Measurements from ENCODE around the gene LTBP2.

- no peak for TF ChIP-seq CTCF (IDR thresholded peaks at IDR 0.05 in 4 of 5, conservative IDR thresholded peaks at IDR 0.05 in 1 of 5)
- no peak for TF ChIP-seq POLR2A (IDR thresholded peaks at IDR 0.05)
Observed at GRCh38 chr14:74551001-74551400, 61.0 kb downstream of the LTBP2 start.
